GM12872 (cell line): Measurements from ENCODE around the gene LRRC26.

Experiments
- TF ChIP-seq, protein P1 (sequence below): IDR thresholded peaks from 3 replicates; pipeline ENCODE4 v1.5.1; 2011; ENCODE audit warnings: low read depth, mild to moderate bottlenecking, low read length, moderate library complexity; ENCODE audit not compliant: insufficient read depth

Gene LRRC26

DNA sequence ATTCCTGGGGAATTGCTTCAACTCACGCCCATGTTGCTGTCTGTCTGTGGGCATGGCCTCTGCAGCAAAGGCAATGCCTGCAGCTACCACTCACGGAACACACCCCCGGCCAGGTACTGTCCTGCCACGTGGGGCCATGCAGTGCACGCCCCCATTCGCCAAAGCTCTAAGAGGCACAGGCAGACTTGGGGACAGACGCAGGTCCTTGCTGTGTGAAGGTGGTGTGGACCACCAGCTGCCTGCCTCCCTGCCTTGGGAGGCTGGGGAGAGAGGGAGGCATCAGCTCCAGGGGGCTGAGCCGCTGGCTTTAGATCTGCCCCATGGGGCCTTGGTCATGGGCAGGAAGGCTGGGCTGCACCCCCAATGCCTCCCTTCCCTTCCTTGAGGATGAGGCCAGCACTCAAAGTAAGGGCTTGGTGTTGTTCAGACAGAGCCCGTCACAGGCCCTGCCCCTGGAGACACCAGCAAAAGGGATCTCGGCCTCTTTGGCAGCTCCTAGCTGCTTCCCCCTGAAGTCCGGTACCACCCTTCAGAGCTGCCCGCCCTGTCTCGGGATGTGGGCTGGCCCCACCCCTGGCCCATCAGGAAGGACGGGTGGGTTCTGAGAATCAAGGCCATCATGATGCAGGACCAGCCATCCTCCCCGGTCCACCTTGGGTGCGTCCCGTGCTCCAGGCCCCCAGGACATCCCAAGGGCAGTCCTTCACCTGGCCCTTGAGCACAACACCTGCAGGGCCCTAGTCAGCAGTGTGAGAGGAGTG, 28.6 kb downstream of the LRRC26 start:
- TF ChIP-seq, protein P1, sequence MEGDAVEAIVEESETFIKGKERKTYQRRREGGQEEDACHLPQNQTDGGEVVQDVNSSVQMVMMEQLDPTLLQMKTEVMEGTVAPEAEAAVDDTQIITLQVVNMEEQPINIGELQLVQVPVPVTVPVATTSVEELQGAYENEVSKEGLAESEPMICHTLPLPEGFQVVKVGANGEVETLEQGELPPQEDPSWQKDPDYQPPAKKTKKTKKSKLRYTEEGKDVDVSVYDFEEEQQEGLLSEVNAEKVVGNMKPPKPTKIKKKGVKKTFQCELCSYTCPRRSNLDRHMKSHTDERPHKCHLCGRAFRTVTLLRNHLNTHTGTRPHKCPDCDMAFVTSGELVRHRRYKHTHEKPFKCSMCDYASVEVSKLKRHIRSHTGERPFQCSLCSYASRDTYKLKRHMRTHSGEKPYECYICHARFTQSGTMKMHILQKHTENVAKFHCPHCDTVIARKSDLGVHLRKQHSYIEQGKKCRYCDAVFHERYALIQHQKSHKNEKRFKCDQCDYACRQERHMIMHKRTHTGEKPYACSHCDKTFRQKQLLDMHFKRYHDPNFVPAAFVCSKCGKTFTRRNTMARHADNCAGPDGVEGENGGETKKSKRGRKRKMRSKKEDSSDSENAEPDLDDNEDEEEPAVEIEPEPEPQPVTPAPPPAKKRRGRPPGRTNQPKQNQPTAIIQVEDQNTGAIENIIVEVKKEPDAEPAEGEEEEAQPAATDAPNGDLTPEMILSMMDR: no peak

DNA sequence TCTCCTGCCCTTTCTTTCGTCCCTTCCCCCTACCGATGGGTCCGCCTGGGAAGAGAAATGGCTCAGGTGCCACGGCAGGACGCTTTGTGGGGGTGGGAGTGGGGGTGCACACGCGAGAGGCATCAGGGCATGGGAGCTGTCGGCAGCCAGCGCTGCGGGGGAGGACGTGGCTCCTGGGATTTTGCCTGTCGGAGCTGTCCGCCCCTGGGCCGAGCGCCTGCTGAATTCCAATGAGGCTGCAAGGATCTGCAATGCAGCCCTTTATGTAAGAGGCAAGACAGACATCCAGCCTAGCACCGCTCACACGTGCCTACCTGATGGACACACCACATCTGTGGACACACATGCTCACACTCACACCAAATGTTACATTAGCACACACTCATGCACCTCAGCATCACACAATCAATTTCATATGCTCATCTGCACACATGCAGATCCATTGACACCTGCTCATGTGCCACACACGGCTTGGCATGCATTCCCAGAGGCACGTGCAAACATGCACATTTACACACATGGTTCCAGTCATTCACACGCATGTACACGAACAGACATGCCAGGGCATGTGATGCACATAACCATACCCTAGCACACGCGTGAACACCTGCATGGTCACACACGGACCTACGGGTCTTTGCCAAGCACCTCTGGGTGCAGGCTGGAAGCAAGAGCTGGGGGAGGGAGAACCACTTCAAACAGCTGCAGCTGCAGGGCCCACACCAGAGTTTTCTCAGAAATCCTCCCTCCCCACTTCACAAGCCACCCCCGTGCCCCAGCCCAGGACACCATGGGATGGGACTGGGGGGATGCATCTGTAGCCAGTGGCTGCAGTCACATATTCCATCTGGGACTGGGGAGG, 29.5 kb downstream of the LRRC26 start:
- TF ChIP-seq, protein P1: no peak

DNA sequence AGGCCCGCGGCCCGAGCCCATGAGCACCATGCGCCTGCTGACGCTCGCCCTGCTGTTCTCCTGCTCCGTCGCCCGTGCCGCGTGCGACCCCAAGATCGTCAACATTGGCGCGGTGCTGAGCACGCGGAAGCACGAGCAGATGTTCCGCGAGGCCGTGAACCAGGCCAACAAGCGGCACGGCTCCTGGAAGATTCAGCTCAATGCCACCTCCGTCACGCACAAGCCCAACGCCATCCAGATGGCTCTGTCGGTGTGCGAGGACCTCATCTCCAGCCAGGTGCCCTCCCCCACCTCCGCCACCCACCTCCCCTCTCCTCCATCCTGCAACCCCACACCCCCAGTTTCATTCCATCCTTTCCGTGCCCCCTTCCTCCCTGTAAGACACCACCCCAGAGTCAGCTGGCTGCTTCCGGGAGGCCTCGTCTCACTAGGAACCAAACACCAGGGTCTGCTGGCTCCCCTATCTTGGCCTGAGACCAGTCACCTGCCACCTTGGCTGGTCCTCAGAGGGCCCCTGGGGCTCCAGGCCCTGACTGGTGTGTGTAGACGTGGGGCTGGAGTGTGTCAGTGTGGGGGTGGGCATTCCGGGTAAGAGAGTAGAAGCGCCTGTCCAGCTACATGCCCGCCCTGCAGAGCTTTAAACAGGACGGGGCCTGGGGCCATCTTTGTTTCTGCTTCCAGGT, 30.2 kb downstream of the LRRC26 start:
- TF ChIP-seq, protein P1: no peak

DNA sequence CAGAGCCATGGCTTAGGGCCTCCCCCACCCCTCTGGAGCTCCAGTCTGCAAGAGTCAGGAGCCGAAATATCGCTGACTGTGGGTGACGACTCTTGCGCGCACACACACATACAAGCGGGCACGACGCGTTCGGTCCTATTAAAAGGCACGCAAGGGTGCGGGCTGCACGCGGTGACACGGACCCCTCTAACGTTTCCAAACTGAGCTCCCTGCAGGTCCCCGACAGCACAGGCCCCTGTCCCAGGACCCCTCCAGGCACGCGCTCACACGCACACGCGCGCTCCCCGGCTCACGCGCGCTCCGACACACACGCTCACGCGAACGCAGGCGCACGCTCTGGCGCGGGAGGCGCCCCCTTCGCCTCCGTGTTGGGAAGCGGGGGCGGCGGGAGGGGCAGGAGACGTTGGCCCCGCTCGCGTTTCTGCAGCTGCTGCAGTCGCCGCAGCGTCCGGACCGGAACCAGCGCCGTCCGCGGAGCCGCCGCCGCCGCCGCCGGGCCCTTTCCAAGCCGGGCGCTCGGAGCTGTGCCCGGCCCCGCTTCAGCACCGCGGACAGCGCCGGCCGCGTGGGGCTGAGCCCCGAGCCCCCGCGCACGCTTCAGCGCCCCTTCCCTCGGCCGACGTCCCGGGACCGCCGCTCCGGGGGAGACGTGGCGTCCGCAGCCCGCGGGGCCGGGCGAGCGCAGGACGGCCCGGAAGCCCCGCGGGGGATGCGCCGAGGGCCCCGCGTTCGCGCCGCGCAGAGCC, 31.0 kb downstream of the LRRC26 start, which contains the start of gene GRIN1:
Gene GRIN1, plus strand, starts transcription at position 433 of the 746 bp plus-strand sequence. CDS start 333 bp downstream, outside the sequence.
- TF ChIP-seq, protein P1: no peak

DNA sequence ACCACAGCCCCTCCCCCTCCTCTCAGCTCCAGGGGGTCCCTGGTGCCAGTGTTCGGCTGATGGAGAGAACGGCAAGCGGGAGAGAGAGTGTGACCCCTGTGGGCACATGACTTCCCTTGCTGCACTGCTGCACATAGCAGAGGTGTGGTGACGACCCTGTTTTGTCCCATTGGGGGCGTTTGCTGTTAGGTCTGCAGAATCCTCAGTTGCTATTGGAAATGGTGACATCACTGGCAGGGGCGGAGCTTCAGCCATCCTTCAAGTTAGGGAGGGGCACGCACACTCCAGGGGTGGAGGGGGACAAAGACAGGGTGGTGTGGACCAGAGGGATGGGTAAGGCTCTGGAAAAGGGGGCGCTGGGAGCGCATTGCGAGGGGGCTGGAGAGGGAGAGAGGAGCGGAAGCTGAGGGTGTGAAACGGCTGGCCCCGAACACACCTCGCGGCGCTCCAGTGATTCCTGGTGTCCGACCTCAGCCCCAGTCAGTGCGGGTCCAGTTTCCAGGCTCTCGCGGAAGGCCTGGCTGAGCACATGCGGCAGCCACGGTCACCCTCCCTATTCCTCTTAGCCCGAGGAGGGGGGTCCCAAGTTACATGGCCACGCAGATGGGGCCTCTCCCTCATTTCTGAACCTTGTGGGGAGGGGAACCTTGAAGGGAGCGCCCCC, 31.7 kb downstream of the LRRC26 start:
- TF ChIP-seq, protein P1: no peak

DNA sequence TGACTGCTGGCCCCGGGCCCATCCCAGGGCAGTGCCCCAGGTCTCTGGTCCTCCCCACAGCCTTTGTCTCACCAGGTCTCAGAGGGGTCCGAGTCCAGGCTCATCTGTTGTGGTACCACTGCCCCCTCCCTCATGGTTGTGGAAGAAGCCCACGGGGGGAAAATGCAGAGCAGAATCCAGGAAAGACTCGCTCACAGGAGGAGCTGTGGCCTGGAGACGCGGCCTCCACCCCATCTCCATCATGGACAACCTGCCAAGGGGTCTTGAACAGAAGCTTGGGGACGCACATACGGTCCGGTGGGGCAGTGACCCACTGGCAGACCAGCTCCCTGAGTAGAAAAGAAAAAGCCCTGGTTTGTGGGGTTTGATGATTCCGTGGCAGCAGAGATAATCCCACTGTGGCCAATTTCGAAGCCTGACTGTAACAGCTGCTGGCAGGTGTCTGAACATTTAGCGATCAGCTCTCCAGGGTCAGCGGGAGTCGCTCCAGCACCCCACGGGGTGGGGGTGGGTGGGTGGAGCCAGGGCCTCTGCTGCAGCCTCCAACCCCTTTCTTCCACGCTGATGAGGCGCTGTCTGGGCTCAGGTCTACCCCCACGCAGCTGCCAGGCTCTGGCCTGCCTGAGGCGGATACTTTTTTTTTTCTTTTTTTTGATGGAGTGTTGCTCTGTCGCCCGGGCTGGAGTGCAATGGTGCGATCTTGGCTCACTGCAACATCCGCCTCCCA, 32.8 kb downstream of the LRRC26 start:
- TF ChIP-seq, protein P1: no peak
